MCF 10A (cell line): Measurements from ENCODE around the gene PGAP6. TPM values are rescaled to one million over a fixed set of nuclear protein-coding genes. Genes with fewer than 3 reads are reported as not detected.
"Not testable (repeated sequence)": the region's sequence is repeated elsewhere in the genome, so short reads cannot be mapped to it uniquely, and the experiment has no call there.

Source experiments
- BruUV-seq: library from RNA; stranded (reverse); fragments of 400-500 nt; replicated peaks from 2 replicates; lab custom pipeline; 2021; lab: Mats Ljungman, UMichigan
- CTCF ChIA-PET: fragments of 300-600 bp; sonication (Branson Sonifier 250); formaldehyde crosslinking; extraction: SDS; loops from one replicate; lab custom pipeline; 2021; ENCODE audit warnings: antibody characterized with exemption, inconsistent platforms; lab: Yijun Ruan, JAX
- POLR2A ChIA-PET: fragments of 300-600, 350-650 bp; sonication (Branson Sonifier 250); formaldehyde crosslinking; extraction: SDS; loops from one replicate; lab custom pipeline; 2020; ENCODE audit warnings: antibody characterized with exemption, inconsistent platforms; lab: Yijun Ruan, JAX
- DNase-seq: peaks from one replicate; pipeline ENCODE4 v3.0.0-alpha.2; 2018; ENCODE audit not compliant: unreplicated experiment
- H3K27ac Mint-ChIP-seq: one replicate; pipeline ENCODE4 v1.8.0; 2022; ENCODE audit warnings: mild to moderate bottlenecking, low read depth, mixed read lengths; ENCODE audit not compliant: unreplicated experiment
- H3K27me3 Mint-ChIP-seq: one replicate; pipeline ENCODE4 v1.8.0; 2022; ENCODE audit warnings: mixed read lengths; ENCODE audit not compliant: insufficient read depth, unreplicated experiment
- H3K36me3 Mint-ChIP-seq: one replicate; pipeline ENCODE4 v1.8.0; 2022; ENCODE audit warnings: mild to moderate bottlenecking, moderate library complexity, mixed read lengths; ENCODE audit not compliant: insufficient read depth, unreplicated experiment
- H3K4me1 Mint-ChIP-seq: one replicate; pipeline ENCODE4 v1.8.0; 2022; ENCODE audit warnings: mixed read lengths; ENCODE audit not compliant: insufficient read depth, unreplicated experiment
- H3K4me3 Mint-ChIP-seq: one replicate; pipeline ENCODE4 v1.8.0; 2022; ENCODE audit warnings: mild to moderate bottlenecking, moderate library complexity, mixed read lengths; ENCODE audit not compliant: unreplicated experiment
- H3K9me3 Mint-ChIP-seq: one replicate; pipeline ENCODE4 v1.8.0; 2022; ENCODE audit warnings: mixed read lengths; ENCODE audit not compliant: unreplicated experiment
- intact Hi-C: fragments of 100-400 bp; cut with micrococcal nuclease; formaldehyde crosslinking; loops from 2 replicates; pipeline ENCODE4 v1.14.1; 2022
- total RNA-seq: library from RNA; stranded (reverse); gene quantifications from 2 replicates; pipeline ENCODE4 v1.2.3, GENCODE V29; 2022
- TF ChIP-seq, protein P1 (sequence below): fragments of 200-600 bp; IDR thresholded peaks from one replicate; pipeline ENCODE4 v1.8.0; 2022; ENCODE audit warnings: antibody characterized with exemption, mild to moderate bottlenecking; ENCODE audit not compliant: unreplicated experiment

Gene PGAP6
- total RNA-seq, 1 experiment from 2014 or later, result 18.3 TPM

DNA sequence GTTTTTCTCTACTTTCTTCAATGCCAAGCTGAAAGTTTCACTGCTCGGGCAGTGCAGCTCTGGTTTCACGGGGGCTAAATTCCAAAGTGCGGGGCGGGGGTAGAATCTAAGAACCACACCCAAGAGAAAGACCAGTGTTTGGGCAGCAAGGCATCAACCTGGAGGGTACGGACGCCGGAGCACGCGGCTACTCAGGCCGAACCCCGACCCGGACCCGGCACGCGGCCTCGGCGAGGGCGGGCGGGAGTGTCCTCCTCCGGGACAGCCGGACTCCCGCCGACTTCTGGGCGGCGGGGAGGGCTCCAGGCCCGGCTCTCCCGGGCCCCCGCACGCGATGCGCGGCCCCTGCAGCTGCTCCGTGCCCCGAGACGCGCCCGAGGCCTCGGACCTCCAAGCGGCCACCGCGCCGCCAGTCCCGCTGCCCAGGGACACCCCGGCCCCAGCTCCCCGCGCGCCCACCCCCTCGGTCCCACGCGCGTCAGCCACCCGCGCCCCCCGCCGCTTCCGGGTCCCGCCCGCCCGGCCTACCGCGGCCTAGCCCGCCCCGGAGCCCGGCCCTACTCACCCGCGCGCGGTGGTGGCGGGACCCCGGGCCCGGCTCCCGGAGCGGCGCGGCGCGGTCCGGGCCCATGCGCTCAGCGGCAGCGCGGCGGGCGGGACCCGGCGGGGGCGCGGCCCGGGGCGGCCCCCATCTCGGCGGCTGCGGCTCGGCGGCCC, 29.8 kb downstream of the PGAP6 start:
- H3K27ac Mint-ChIP-seq, result peak overlapping the region; percentile 39
- POLR2A ChIA-PET, result interaction anchor here (0.6 to 3.5 kb wide), 7 partner anchors 14 to 1812 kb away, joined by 3 to 20 read pairs (median 4); partner anchors contain the start of genes FAM234A, LUC7L and MRPL28
- DNase-seq, result no peak
- H3K9me3 Mint-ChIP-seq, result no peaks in the 10 kb centered on the region
- CTCF ChIA-PET, result interaction anchor here (0.5 to 1.8 kb wide), 4 partner anchors 10 to 146 kb away, joined by 3 to 10 read pairs (median 4); partner anchors contain the start of gene ARHGDIG
- no peaks in the 10 kb centered on the region for H3K27me3 Mint-ChIP-seq
- peaks cover 21% of the 10 kb centered on the region for H3K4me1 Mint-ChIP-seq
- TF ChIP-seq, protein P1, sequence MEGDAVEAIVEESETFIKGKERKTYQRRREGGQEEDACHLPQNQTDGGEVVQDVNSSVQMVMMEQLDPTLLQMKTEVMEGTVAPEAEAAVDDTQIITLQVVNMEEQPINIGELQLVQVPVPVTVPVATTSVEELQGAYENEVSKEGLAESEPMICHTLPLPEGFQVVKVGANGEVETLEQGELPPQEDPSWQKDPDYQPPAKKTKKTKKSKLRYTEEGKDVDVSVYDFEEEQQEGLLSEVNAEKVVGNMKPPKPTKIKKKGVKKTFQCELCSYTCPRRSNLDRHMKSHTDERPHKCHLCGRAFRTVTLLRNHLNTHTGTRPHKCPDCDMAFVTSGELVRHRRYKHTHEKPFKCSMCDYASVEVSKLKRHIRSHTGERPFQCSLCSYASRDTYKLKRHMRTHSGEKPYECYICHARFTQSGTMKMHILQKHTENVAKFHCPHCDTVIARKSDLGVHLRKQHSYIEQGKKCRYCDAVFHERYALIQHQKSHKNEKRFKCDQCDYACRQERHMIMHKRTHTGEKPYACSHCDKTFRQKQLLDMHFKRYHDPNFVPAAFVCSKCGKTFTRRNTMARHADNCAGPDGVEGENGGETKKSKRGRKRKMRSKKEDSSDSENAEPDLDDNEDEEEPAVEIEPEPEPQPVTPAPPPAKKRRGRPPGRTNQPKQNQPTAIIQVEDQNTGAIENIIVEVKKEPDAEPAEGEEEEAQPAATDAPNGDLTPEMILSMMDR, result no peak
- H3K36me3 Mint-ChIP-seq, result peaks cover 10% of the 10 kb centered on the region
- H3K4me3 Mint-ChIP-seq, result peak overlapping the region; percentile 74
- BruUV-seq, result no TSS peak
- intact Hi-C loops, result no loop called here

GRCh38 chr16:350203-350602, 31.6 kb downstream of the PGAP6 start:
- Mint-ChIP-seq H3K27me3 (no peaks in the 10 kb centered on the region), H3K4me3 (no peak overlapping the region), H3K4me1 (peaks cover 21% of the 10 kb centered on the region), H3K27ac (no peak overlapping the region), H3K36me3 (peaks cover 26% of the 10 kb centered on the region), H3K9me3 (no peaks in the 10 kb centered on the region)
- TF ChIP-seq, protein P1, result no peak
- no TSS peak for BruUV-seq
- no peak for DNase-seq
- POLR2A ChIA-PET, result interaction anchor here (3.2 to 3.5 kb wide), 2 partner anchors 21 to 115 kb away, joined by 13 to 20 read pairs; partner anchors contain the start of genes FAM234A and MRPL28
- intact Hi-C loops, result no loop called here
- CTCF ChIA-PET, result interaction anchor here (0.6 to 1.8 kb wide), 4 partner anchors 12 to 147 kb away, joined by 3 to 10 read pairs (median 4); no protein-coding TSS in a partner anchor

- TF ChIP-seq, protein P1, result no peak
- intact Hi-C loops, result no loop called here
- Mint-ChIP-seq H3K9me3 (no peaks in the 10 kb centered on the region), H3K27me3 (no peaks in the 10 kb centered on the region), H3K4me1 (peaks cover 18% of the 10 kb centered on the region), H3K27ac (no peak overlapping the region), H3K4me3 (no peak overlapping the region), H3K36me3 (peaks cover 36% of the 10 kb centered on the region)
- DNase-seq, result no peak
- CTCF ChIA-PET, result interaction anchor here (0.6 to 1.9 kb wide), 4 partner anchors 14 to 242 kb away, joined by 3 to 6 read pairs (median 4); no protein-coding TSS in a partner anchor
- BruUV-seq, result no TSS peak
- POLR2A ChIA-PET, result interaction anchor here (0.9 kb wide), 1 partner anchor 126 kb away, joined by 4 read pairs; no protein-coding TSS in a partner anchor
These were observed 32.6 kb downstream of the PGAP6 start for GRCh38 chr16:349211-349610.

GRCh38 chr16:348495-348894, 33.3 kb downstream of the PGAP6 start:
- H3K9me3 Mint-ChIP-seq, BruUV-seq, H3K4me3 Mint-ChIP-seq, DNase-seq, H3K27ac Mint-ChIP-seq, intact Hi-C loops, H3K27me3 Mint-ChIP-seq: not testable (repeated sequence)
- H3K36me3 Mint-ChIP-seq, result peaks cover 43% of the 10 kb centered on the region
- POLR2A ChIA-PET, result interaction anchor here (0.9 kb wide), 1 partner anchor 125 kb away, joined by 4 read pairs; no protein-coding TSS in a partner anchor
- peaks cover 15% of the 10 kb centered on the region for H3K4me1 Mint-ChIP-seq
- CTCF ChIA-PET, result interaction anchor here (1.0 to 1.9 kb wide), 2 partner anchors 230 to 242 kb away, joined by 3 to 6 read pairs; no protein-coding TSS in a partner anchor
